Hepatocyte (in vitro differentiated cells): ENCODE data around the gene MUCL1.

ENCODE experiments used
- CTCF ChIP-seq: fragments of 200-600 bp; sonication (generic); IDR thresholded peaks from 2 replicates; pipeline ENCODE4 v1.5.1; 2016; ENCODE audit warnings: antibody characterized with exemption, mild to moderate bottlenecking; ENCODE audit not compliant: poor library complexity
- EZH2 ChIP-seq: fragments of 200-600 bp; sonication (generic); IDR thresholded peaks from 2 replicates; pipeline ENCODE4 v1.6.1; 2016; ENCODE audit warnings: antibody characterized with exemption, mild to moderate bottlenecking, borderline replicate concordance
- EZH2phosphoT487 ChIP-seq: fragments of 200-600 bp; sonication (generic); IDR thresholded peaks from one replicate; pipeline ENCODE4 v1.6.1; 2018; ENCODE audit warnings: antibody characterized with exemption, mild to moderate bottlenecking, low read depth, moderate library complexity; ENCODE audit not compliant: unreplicated experiment, severe bottlenecking

- TF ChIP-seq CTCF (peak; percentile 64), EZH2 (no peak), EZH2phosphoT487 (no peak)
These were observed at the start of gene MUCL1 for GRCh38 chr12:54853933-54854538.
